C4-2B (cell line): Measurements from ENCODE around the gene TPRN.

ENCODE experiments used
- ZFX ChIP-seq: fragments of 450-650 bp; IDR thresholded peaks from 2 replicates; pipeline ENCODE4 v1.6.1; 2017
- TF ChIP-seq, protein P1 (sequence below): fragments of 450-650 bp; conservative IDR thresholded peaks from 2 replicates; pipeline ENCODE4 v1.5.1; 2017; ENCODE audit warnings: mild to moderate bottlenecking

DNA sequence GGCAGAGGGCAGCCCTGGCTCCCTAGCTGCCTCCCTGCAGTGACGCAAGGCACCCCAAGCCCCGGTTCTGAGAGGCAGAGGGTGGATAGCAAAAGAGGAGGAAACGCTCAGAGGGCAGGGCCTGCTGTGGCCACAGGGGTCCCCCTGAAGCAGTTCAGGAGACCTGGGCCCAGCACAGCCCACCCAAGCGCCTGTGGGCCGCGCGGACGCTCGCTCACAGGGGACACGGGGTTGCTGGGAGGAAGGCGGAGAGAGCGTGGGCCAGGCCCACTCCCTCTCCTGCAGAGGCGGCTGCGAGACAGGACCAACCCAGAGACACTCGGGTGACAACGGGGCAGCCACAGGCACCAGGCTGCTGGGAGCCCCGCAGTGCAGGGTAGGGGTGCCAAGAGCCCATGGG, 20.8 kb downstream of the TPRN start:
- TF ChIP-seq, protein P1, sequence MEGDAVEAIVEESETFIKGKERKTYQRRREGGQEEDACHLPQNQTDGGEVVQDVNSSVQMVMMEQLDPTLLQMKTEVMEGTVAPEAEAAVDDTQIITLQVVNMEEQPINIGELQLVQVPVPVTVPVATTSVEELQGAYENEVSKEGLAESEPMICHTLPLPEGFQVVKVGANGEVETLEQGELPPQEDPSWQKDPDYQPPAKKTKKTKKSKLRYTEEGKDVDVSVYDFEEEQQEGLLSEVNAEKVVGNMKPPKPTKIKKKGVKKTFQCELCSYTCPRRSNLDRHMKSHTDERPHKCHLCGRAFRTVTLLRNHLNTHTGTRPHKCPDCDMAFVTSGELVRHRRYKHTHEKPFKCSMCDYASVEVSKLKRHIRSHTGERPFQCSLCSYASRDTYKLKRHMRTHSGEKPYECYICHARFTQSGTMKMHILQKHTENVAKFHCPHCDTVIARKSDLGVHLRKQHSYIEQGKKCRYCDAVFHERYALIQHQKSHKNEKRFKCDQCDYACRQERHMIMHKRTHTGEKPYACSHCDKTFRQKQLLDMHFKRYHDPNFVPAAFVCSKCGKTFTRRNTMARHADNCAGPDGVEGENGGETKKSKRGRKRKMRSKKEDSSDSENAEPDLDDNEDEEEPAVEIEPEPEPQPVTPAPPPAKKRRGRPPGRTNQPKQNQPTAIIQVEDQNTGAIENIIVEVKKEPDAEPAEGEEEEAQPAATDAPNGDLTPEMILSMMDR = no peak
- TF ChIP-seq ZFX = no peak
